Measurements from ENCODE around the gene MRGPRE.

MRGPRE gene

DNA sequence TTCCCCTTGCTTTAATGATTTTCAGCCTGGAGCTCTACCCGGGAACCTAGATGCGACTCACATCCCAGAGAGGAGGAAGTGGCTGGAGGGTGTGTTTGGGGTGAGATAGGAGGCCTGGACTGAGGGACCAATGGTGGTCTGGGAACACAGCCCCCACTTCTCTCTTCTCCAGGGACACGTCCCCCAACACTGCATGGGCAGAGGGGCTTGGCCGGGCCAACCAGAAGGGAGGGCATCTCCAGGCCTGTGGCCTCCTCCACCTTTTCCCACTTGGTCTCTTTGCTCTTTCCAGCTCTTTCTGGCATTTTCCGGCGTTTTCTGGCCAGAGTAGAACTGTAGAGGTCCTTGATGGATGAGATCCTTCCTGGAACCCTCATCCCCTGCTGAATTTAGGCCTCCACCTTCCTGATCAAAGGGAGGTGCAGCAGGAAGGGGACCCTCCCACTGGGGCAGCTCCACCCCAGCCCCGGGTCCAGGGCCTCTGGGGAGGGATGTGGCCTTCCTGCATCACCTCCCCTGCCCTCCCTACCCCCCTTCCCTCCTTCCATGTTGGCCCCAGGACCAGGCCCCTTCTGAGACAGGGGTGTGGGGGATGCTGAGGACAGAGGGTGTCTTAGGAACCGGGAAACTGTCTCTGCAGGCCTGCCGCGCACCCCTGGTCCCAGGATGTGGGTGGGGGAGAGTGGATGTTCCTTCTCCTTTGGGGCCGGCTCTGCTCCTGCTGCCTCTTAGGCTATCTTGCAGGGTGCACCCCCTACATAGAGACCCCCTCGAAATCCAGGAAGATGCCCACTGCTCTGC lies 38.0 kb downstream of the MRGPRE start:
- no peak for DNase-seq

DNA sequence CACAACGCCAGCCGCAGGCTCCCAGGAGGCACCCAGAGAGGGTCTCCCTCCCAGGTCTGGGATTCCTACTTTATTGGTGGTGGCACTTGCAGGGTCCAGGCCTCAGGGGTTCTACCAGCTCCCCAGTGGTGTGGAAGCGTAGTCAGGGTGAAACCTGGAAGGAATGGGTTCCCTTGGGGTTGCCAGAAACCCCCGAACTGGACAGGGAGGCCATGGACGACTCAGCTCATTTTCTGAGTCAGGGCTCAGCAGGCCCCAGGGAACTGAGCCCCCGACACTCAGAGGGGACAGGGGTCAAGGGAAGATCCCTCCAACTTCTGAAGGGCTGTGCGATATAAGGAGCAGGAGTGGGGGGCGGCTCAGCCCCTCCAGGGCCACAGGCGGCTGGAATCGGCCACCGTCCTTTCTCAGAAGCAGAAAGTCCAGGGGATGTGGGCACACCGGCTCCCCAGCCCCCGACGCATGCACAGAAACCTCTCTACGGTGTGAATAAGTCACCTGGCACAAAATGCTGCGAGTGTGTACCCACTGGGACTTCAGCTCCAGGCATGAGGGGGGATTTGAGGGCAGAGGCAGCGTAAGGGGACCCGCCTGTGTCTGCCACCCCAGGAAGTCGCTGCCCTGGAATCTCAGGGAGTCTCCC lies 38.7 kb downstream of the MRGPRE start:
- no peak for DNase-seq

DNA sequence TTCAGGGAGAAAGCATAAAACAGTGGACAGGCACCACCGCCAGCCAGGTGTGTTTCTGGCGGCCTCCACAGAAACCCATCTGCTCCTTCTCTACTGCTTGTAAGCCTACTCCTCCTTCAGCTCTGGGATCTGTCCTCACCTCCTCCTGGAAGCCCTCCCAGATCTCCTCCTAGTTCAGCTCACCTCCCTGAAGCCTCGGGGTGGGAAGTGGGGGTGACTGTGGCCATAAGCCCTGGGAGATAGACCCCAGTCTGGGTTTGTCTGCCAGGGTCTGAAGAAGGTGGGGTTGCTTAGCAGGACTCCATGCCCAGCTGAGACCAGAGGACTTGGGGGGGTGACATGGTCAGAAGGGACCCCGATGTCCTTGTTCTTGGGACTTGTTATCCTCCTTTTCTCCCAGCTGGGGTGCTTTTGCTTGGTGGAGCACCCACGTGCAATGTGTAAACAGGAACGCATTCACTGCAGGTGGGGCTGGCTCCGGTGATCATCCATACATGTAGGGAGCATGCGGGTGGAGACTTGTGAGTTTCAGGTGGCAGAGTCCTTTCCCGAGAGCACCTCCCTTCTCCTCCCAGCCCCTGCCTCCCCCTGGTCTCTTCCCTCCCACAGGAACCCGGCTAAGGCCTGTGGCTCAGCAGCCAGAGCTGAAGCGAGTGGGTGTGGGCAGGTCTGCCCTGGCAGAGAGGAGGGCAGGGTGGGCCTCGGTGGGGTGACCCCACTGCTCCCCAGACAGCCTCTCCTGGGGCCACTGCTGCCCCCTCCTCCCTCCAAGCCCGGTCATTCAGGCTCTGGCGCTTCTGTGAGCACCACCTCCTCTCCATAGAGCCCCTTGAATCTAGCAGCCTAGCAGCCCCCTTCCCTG lies 39.5 kb downstream of the MRGPRE start:
- DNase-seq = no peak

GRCh38 chr11:3191586-3192324 lies 40.5 kb downstream of the MRGPRE start:
- no peak for DNase-seq

- DNase-seq = no peak
Measured at GRCh38 chr11:3190600-3190999, 41.6 kb downstream of the MRGPRE start.

DNA sequence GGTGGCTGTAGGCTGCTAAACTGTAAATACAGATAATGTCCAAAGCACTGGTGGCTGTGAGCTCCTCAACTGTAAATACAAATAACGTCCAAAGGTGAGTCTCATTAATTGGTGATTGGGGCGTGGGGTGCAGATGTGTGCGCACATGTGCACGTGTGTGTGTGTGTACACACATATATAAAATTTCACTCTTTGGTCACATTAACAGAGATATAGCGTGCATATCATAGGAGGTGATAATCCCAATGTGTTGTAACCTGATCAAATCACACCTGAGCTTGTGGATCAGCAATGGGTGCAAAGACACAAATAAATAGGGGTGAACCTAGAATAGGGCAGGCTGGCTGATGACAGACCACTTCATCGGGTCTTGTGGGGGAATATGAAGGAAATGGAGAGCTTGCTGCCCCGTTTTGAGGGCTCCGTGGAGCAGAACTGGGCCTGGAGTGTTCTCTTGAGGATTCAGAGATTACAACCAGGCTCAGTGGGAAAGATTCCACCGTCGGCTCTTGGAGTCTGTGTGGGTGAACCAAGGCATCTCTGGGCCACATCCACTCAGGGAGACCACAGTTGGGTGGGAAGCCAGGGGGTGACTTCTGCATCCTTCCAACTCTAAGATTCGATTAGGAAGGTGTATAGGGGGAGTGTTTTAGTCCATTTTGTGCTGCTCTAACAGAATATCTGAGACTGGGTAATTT lies 42.2 kb downstream of the MRGPRE start:
- DNase-seq = no peak

- DNase-seq = no peak
Measured at GRCh38 chr11:3189196-3189843, 42.9 kb downstream of the MRGPRE start.

DNA sequence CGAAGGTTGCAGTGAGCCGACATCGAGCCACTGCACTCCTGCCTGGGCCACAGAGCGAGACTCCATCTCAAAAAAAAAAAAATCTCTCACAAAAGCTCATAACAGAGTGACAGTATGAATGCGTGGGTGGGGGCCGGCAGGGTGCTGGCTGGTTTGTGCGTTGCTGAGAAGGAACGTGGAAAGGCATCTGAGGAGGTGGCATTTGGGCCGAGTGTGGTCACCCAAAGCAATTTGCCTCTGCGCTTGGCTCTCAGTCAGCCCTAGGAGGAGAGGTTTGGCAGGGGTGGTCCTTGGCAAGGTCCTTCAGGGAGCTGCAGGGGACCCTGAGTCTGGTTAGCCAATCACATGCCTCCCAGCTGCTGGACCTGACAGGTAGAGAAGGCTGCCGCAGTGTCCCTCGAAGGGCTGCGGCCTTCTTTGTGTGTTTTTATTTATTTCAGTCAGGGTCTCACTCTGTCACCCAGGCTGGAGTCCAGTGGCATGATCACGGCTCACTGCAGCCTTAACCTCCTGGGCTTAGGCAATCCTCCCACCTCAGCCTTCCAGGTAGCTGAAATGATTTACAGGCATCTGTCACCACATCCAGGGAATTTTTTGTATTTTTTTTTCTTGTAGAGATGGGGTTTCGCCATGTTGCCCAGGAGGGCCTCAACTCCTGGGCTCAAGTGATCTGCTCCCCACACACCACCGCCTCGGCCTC lies 43.6 kb downstream of the MRGPRE start:
- DNase-seq = no peak

DNA sequence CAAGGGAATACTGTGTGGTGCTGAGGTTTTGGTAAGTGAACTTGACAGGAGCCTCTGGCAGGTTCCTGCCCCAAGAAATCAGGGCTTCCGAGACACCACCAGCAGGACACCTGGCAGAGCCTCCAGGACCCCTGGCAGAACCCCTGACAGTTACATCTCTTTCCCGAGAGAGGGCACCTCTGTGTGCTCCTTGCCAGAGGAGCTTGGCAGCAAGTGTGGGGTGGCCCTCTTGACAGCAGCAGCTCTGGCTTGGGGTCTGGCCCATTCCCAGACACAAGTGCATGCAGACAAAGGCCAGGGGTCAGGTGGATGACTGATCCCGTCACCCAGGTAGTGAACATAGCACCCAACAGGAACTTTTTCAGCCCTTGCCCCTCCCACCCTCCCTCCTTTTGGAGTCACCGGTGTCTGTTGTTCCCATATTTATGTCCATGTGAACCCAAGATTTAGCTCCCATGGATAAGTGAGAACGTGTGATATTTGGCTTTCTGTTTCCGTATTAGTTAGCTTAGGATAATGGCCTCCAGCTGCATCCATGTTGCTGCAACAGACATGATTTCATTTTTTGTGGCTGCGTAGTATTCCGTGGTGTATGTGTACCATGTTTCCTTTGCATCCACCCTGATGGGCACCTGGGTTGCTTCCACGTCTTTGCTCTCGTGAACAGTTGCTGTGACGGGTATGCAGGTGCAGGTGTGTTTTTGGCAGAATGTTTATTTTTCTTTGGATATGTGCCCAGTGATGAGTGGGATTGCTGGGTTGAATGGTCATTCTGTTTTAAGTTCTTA lies 45.9 kb downstream of the MRGPRE start:
- no peak for DNase-seq

GRCh38 chr11:3184732-3185347 lies 47.4 kb downstream of the MRGPRE start:
- no peak for DNase-seq

DNA sequence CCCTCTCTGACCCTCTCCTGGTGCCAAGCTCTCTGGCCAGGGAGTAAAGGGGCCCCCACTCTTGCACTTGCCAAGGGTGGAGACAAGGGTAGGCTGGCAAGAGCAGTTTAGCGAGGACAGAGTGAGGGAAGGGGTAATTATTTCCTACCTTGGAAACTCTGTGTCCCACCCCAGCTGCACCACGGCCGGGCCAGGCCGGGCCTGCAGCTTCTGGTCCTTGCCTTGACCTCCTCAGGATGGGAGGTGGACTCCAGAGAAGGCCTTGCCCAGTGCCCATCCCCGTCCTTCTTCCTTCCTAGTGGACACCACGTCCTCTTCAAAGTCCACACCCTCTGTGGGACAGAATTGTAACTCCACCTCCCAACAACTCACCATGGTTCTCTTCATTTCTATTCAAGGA lies 48.7 kb downstream of the MRGPRE start:
- no peak for DNase-seq

- no peak for DNase-seq
Measured at GRCh38 chr11:3182462-3182852, 49.8 kb downstream of the MRGPRE start.

DNA sequence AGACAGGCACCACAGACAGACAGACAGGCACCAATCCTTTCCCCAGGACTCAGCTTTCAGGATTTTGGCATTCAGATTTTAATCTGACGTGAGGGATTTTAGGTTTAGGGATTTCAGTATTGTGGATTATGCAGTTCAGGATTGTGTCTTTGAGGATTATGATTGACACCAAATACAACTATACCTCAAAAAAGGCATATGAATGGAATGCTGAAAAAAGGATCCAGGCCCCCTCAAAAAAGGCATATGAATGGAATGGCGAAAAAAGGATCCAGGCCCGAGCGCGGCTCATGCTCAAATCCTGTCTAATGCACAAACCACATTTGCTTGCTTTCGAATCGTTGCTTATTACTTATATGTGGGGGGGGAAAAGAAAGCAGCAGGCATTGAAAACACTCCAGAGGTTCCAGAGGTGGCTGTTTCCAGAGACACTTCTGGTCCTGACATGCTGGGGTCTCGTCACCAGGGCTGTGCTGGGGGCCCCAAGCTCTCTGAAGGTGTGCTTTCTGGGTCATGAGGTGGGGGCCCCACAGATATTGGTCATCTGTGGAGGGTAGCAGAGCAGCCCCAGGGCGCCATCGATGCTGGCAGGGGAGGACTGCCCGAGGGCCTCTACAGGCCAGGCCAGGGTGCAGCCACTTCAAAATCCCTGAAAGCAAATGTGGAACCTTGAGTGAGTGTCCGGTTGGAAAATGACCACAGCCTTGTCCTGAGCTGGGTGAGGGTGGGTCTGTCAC lies 50.3 kb downstream of the MRGPRE start:
- DNase-seq = no peak

GRCh38 chr11:3180869-3181268 lies 51.3 kb downstream of the MRGPRE start:
- no peak for DNase-seq

- no peak for DNase-seq
Measured at GRCh38 chr11:3178349-3178748, 53.9 kb downstream of the MRGPRE start.

DNA sequence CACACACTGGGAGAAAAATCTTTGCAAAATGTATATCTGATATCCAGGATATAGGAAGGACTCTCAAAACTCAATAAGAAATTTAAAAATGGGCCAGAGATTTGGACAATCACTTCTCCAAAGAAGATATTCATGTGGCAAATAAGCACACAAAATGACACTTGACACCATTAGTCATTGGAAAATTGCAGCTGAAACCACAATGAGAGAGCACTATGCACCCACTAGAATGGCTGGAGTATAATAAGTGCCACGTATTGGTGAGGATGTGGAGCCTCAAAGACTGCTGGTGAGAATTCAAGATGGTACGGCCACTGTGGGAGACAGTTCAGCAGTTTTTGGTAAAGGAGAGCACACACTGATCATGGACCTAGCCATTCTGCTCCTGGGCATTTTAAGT lies 54.3 kb downstream of the MRGPRE start:
- DNase-seq = no peak

All from Kasumi-1 (cell line).